Natural killer cell (primary cell): Measurements from ENCODE around the gene DPCD. TPM values are rescaled to one million over a fixed set of nuclear protein-coding genes. Genes with fewer than 3 reads are reported as not detected.
A peak's percentile ranks its signal among the peaks of the same experiment; 100 is the strongest.

Source experiments
- ATAC-seq, 3 donors: fragments of 150-1000 bp in 2 of 3; fragments of 200-7000 bp in 1 of 3; cut with Tn5 transposase; 1 replicate in 1 of 3; 2 replicates in 2 of 3; pipeline ENCODE4 v1.10.0; 2021; ENCODE audit warnings: mild to moderate bottlenecking in 2 of 3, moderate library complexity in 2 of 3
- DNase-seq, 2 donors: peaks; one replicate each; pipeline versions ENCODE4 v3.0.0 to v3.0.0-alpha.2; 2013 to 2021; ENCODE audit warnings: mixed read lengths in 1 of 2
- H3K27ac ChIP-seq: one replicate; pipeline ENCODE4 v1.5.1; 2013; ENCODE audit warnings: mild to moderate bottlenecking, low read length
- H3K27me3 ChIP-seq: one replicate; pipeline ENCODE4 v1.6.1; 2013; ENCODE audit warnings: low read length; ENCODE audit not compliant: control insufficient read depth, insufficient read depth
- H3K36me3 ChIP-seq: one replicate; pipeline ENCODE4 v1.6.1; 2013; ENCODE audit warnings: low read length; ENCODE audit not compliant: control insufficient read depth, insufficient read depth
- H3K4me1 ChIP-seq: one replicate; pipeline ENCODE4 v1.6.1; 2013; ENCODE audit warnings: low read length; ENCODE audit not compliant: control insufficient read depth, insufficient read depth
- H3K4me3 ChIP-seq: one replicate; pipeline ENCODE4 v1.5.1; 2013; ENCODE audit warnings: low read length
- H3K9me3 ChIP-seq: one replicate; pipeline ENCODE4 v1.6.1; 2013; ENCODE audit warnings: low read length; ENCODE audit not compliant: control insufficient read depth, insufficient read depth
- H3K27ac Mint-ChIP-seq, 2 donors: one replicate each; pipeline ENCODE4 v1.8.0; 2022; ENCODE audit warnings: mild to moderate bottlenecking in 2 of 2, mixed read lengths in 2 of 2, moderate library complexity in 1 of 2
- H3K27me3 Mint-ChIP-seq, 2 donors: one replicate each; pipeline ENCODE4 v1.8.0; 2022; ENCODE audit warnings: low read depth in 2 of 2, mixed read lengths in 2 of 2
- H3K36me3 Mint-ChIP-seq: one replicate; pipeline ENCODE4 v1.8.0; 2022; ENCODE audit warnings: mixed read lengths
- H3K4me1 Mint-ChIP-seq, 2 donors: one replicate each; pipeline ENCODE4 v1.8.0; 2022; ENCODE audit warnings: mixed read lengths in 2 of 2
- H3K4me3 Mint-ChIP-seq: one replicate; pipeline ENCODE4 v1.8.0; 2022; ENCODE audit warnings: mild to moderate bottlenecking, moderate library complexity, mixed read lengths
- H3K9me3 Mint-ChIP-seq, 2 donors: one replicate each; pipeline ENCODE4 v1.8.0; 2022; ENCODE audit warnings: mixed read lengths in 2 of 2
- WGBS: methylation state at CpG from one replicate; pipeline ENCODE4 v1.1.7; 2013; ENCODE audit warnings: missing lambda C conversion rate; ENCODE audit not compliant: insufficient coverage; 5-methylcytosine and 5-hydroxymethylcytosine counted together
- intact Hi-C: fragments of 100-400 bp; cut with micrococcal nuclease; formaldehyde crosslinking; loops from one replicate; pipeline ENCODE4 v1.14.2; 2022
- total RNA-seq, 4 donors: library from RNA; stranded (reverse); fragments of 120-200 nt in 1 of 4; gene quantifications; one replicate each; pipeline versions ENCODE4 v1.2.3 to v1.2.4, GENCODE V29; 2013 to 2022
- TF ChIP-seq, protein P1 (sequence below): fragments of 200-600 bp; IDR thresholded peaks from one replicate; pipeline ENCODE4 v1.8.0; 2022; ENCODE audit warnings: antibody characterized with exemption

Gene DPCD
- total RNA-seq, 3 donors from 2014 or later (not counting 1 experiment from before 2014, with no cell fraction given): 0.72 to 1.0 (median 0.83) TPM

DNA sequence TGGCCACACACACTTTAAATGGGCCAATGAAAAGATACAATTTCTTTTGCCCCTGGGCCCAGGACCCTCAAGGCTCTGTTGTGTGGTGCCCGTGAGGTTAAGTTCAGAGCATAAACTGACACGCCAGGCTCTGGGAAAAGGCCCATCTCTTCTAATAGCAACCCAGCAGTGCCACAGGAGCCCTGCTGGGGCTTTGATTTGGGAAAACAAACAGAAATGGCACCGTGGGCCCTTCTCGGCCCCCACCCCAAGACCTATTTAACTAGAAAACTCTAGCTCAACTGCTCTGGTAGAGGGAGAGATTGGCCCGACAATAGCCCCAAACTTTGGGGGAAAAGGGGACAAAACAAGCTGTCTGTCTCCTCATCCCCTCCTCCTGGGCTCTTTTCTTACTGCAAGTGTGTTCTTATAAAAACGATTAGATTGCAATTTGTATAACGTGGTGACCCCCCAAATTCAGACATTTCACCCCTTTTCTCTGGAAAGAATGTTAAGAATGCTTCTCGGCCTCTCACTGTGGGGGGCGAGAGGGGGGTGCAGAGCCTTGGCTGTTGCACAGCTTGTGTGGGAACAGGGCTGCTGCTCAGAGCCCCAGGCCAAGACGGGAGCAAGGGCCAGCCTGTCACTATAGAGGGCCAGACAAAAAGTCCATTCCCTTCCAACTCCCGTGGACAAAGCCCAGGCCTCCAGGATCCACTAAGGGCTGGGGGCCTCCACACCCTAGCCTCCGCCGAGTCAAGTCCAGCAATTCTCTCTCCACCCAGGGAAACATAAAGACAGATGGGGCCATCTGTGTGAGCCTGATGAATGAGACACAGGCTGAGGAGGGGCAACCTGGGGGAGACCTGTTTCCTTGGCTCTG, 26.8 kb downstream of the DPCD start:
- H3K27me3 Mint-ChIP-seq: no peaks in the 10 kb centered on the region
- peak overlapping the region in 1 of 2 donors; percentile 56 for H3K27ac Mint-ChIP-seq
- Histone ChIP-seq H3K36me3 (peaks cover 51% of the 10 kb centered on the region), H3K27ac (no peak overlapping the region), H3K9me3 (no peaks in the 10 kb centered on the region), H3K4me1 (peaks cover 8% of the 10 kb centered on the region), H3K4me3 (no peak overlapping the region), H3K27me3 (no peaks in the 10 kb centered on the region)
- no peak for DNase-seq
- no peaks in the 10 kb centered on the region for H3K36me3 Mint-ChIP-seq
- ATAC-seq: no peak
- peaks cover 12 to 35% of the 10 kb centered on the region in 2 donors for H3K4me1 Mint-ChIP-seq
- H3K4me3 Mint-ChIP-seq: no peak overlapping the region
- H3K9me3 Mint-ChIP-seq: no peaks in the 10 kb centered on the region
- TF ChIP-seq, protein P1, sequence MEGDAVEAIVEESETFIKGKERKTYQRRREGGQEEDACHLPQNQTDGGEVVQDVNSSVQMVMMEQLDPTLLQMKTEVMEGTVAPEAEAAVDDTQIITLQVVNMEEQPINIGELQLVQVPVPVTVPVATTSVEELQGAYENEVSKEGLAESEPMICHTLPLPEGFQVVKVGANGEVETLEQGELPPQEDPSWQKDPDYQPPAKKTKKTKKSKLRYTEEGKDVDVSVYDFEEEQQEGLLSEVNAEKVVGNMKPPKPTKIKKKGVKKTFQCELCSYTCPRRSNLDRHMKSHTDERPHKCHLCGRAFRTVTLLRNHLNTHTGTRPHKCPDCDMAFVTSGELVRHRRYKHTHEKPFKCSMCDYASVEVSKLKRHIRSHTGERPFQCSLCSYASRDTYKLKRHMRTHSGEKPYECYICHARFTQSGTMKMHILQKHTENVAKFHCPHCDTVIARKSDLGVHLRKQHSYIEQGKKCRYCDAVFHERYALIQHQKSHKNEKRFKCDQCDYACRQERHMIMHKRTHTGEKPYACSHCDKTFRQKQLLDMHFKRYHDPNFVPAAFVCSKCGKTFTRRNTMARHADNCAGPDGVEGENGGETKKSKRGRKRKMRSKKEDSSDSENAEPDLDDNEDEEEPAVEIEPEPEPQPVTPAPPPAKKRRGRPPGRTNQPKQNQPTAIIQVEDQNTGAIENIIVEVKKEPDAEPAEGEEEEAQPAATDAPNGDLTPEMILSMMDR: no peak
- intact Hi-C loops: no loop called here
- 96% methylated on average over 13 of the region's 13 CpGs for WGBS

DNA sequence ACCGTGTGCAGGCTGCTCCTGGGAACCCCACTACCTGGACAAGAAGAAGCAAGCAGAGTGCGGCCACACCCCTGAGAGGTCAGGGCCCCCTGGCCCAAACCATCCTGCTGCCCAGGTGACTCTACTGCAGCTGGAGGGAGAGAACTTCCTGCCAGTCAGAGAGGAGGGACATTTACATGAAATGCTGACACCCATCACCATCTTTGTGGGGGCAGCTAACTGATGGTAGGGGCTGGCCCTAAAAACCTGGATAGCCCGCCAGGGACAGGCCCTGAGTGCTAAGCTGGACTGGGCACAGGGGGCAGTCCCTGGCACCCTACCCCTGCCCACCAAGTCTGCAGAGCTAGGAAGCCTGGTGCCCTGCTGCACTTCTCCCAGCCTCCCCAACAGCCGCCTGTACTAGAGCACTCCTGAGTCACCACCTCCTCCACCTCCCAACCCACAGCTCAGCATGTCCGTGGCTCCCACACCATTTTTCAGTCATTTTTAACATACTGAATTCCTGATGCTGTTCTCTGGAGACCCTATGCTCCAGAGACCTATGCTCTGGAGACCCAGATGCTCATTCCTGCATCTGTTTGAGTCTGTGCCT, 27.5 kb downstream of the DPCD start:
- H3K27ac ChIP-seq: no peak overlapping the region
- H3K36me3 Mint-ChIP-seq: no peaks in the 10 kb centered on the region
- H3K4me1 Mint-ChIP-seq: peaks cover 12 to 35% of the 10 kb centered on the region in 2 donors
- H3K9me3 ChIP-seq: no peaks in the 10 kb centered on the region
- intact Hi-C loops: no loop called here
- H3K27me3 ChIP-seq: no peaks in the 10 kb centered on the region
- peak overlapping the region in 1 of 2 donors; percentile 44 for H3K27ac Mint-ChIP-seq
- H3K4me3 ChIP-seq: no peak overlapping the region
- DNase-seq: no peak
- peaks cover 45% of the 10 kb centered on the region for H3K36me3 ChIP-seq
- H3K9me3 Mint-ChIP-seq: no peaks in the 10 kb centered on the region
- 96% methylated on average over 5 of the region's 5 CpGs for WGBS
- H3K4me1 ChIP-seq: peaks cover 8% of the 10 kb centered on the region
- H3K4me3 Mint-ChIP-seq: no peak overlapping the region
- H3K27me3 Mint-ChIP-seq: no peaks in the 10 kb centered on the region
- TF ChIP-seq, protein P1: no peak
- no peak for ATAC-seq

DNA sequence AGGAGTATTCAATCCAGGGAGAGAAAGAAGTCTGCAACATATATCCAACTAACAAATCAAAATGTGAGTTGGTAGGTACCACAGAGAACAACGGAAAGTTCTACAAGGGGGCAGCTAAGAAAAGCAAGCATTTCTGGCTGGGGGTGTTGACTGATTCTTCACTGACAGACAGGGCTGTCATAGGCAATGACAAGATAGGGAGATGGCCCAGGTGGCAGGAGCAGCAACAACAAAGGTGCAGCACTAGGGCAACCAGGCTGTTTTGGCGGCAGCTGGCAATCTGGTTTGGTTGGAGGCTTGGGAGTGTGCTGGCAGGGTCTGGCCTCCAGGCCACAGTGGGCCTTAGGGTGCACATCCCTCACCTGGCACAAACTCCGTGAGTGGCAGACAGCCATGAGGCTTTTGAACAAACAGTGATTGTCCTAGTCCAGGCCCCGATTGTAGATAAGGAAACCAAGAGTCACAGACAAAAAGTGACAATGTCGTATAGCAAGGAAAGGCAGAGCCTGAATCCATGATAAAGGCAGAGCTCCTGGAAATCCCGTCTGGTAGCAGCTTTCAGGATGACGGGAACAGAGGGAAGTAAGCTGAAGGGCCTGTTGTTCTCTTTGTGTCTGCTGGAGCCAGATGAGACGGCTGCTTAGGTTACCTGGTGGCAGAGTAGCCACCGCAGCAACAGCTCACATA, 28.4 kb downstream of the DPCD start:
- H3K27ac Mint-ChIP-seq: peak overlapping the region in 1 of 2 donors; percentile 44
- Histone ChIP-seq H3K36me3 (peaks cover 44% of the 10 kb centered on the region), H3K27me3 (no peaks in the 10 kb centered on the region), H3K9me3 (no peaks in the 10 kb centered on the region), H3K27ac (no peak overlapping the region), H3K4me1 (peaks cover 8% of the 10 kb centered on the region), H3K4me3 (no peak overlapping the region)
- intact Hi-C loops: no loop called here
- WGBS: 95% methylated on average over 9 of the region's 9 CpGs
- no peaks in the 10 kb centered on the region for H3K27me3 Mint-ChIP-seq
- H3K4me1 Mint-ChIP-seq: peaks cover 12 to 30% of the 10 kb centered on the region in 2 donors
- ATAC-seq (no peak), DNase-seq (no peak)
- H3K9me3 Mint-ChIP-seq: no peaks in the 10 kb centered on the region
- H3K36me3 Mint-ChIP-seq: peaks cover 2% of the 10 kb centered on the region
- TF ChIP-seq, protein P1: no peak
- no peak overlapping the region for H3K4me3 Mint-ChIP-seq
